ENCODE data around the gene ZHX3.

Gene ZHX3

GRCh38 chr20:41182296-41183212, 135.0 kb downstream of the ZHX3 start:
- no peak for DNase-seq (ENCODE audit: low spot score)

GRCh38 chr20:41181567-41181966, 136.0 kb downstream of the ZHX3 start:
- no peak for TF ChIP-seq CTCF (IDR thresholded peaks at IDR 0.05; ENCODE audit: extremely low read depth, missing control alignments)
- no peak for DNase-seq (ENCODE audit: low spot score)

More at GRCh38 chr20:41182296-41183212, 135.0 kb downstream of the ZHX3 start:
- no peak for TF ChIP-seq CTCF (IDR thresholded peaks at IDR 0.05; ENCODE audit: extremely low read depth, missing control alignments)

GRCh38 chr20:41180599-41181333, 136.8 kb downstream of the ZHX3 start:
- DNase-seq (ENCODE audit: low spot score) = no peak
- no peak for TF ChIP-seq CTCF (IDR thresholded peaks at IDR 0.05; ENCODE audit: extremely low read depth, missing control alignments)

GRCh38 chr20:41179961-41180360, 137.6 kb downstream of the ZHX3 start:
- DNase-seq (ENCODE audit: low spot score) = no peak
- no peak for TF ChIP-seq CTCF (IDR thresholded peaks at IDR 0.05; ENCODE audit: extremely low read depth, missing control alignments)

- no peak for DNase-seq (ENCODE audit: low spot score)
- no peak for TF ChIP-seq CTCF (IDR thresholded peaks at IDR 0.05; ENCODE audit: extremely low read depth, missing control alignments)
Measured at GRCh38 chr20:41178904-41179432, 138.6 kb downstream of the ZHX3 start.

GRCh38 chr20:41178495-41178894, 139.0 kb downstream of the ZHX3 start:
- no peak for DNase-seq (ENCODE audit: low spot score)
- TF ChIP-seq CTCF (IDR thresholded peaks at IDR 0.05; ENCODE audit: extremely low read depth, missing control alignments) = no peak

- TF ChIP-seq CTCF (IDR thresholded peaks at IDR 0.05; ENCODE audit: extremely low read depth, missing control alignments) = no peak
- DNase-seq (ENCODE audit: low spot score) = no peak
Measured at GRCh38 chr20:41177636-41178035, 139.9 kb downstream of the ZHX3 start.

Measured in GM20000 (cell line).